OCI-LY3 (cell line): ENCODE results near the gene AGRN.

Source experiments
- H2AFZ ChIP-seq: fragments of 200-600, 300-600 bp; shearing (Covaris generic); 2 replicates; pipeline ENCODE4 v1.6.0; 2014; ENCODE audit warnings: antibody characterized with exemption, low read depth, low read length
- H3K27ac ChIP-seq: fragments of 200-600, 300-600 bp; sonication (generic); 2 replicates; pipeline ENCODE4 v1.5.1; 2014; ENCODE audit warnings: mild to moderate bottlenecking, low read length, moderate library complexity, mixed read lengths
- H3K27me3 ChIP-seq: fragments of 200-600, 300-600 bp; sonication (generic); 2 replicates; pipeline ENCODE4 v1.6.1; 2014; ENCODE audit warnings: low read depth, low read length, mixed read lengths
- H3K36me3 ChIP-seq: fragments of 200-600, 300-600 bp; sonication (generic); replicated peaks from 2 replicates; pipeline ENCODE3; 2014; ENCODE audit warnings: low read depth, low read length, mixed read lengths
- H3K4me1 ChIP-seq: fragments of 300-600, 200-600 bp; sonication (generic); 2 replicates; pipeline ENCODE4 v1.6.1; 2014; ENCODE audit warnings: low read length, mixed read lengths
- H3K4me2 ChIP-seq: fragments of 200-600, 300-600 bp; sonication (generic); 2 replicates; pipeline ENCODE4 v1.6.1; 2014; ENCODE audit warnings: low read length, mixed read lengths
- H3K4me3 ChIP-seq: fragments of 300-600, 200-600 bp; sonication (generic); 2 replicates; pipeline ENCODE4 v1.5.1; 2014; ENCODE audit warnings: antibody characterized with exemption, mild to moderate bottlenecking, low read length, moderate library complexity
- H3K79me2 ChIP-seq: fragments of 300-600, 200-600 bp; shearing (Covaris generic); 2 replicates; pipeline ENCODE4 v1.6.1; 2014; ENCODE audit warnings: mild to moderate bottlenecking, low read length, mixed read lengths
- H3K9ac ChIP-seq: fragments of 300-600, 200-600 bp; shearing (Covaris generic); 2 replicates; pipeline ENCODE4 v1.6.0; 2014; ENCODE audit warnings: mild to moderate bottlenecking, low read length, moderate library complexity
- H3K9me3 ChIP-seq: fragments of 200-600, 300-600 bp; shearing (Covaris generic); 2 replicates; pipeline ENCODE4 v1.6.1; 2014; ENCODE audit warnings: low read length, mixed read lengths; ENCODE audit not compliant: insufficient read depth
- H4K20me1 ChIP-seq: fragments of 200-600, 300-600 bp; sonication (generic); 2 replicates; pipeline ENCODE4 v1.6.1; 2016; ENCODE audit warnings: low read length, mixed read lengths; ENCODE audit not compliant: insufficient read depth
- CTCF ChIP-seq: fragments of 200-600, 300-600 bp; sonication (generic); IDR thresholded peaks from 2 replicates; pipeline ENCODE4 v1.5.1; 2014; ENCODE audit warnings: antibody characterized with exemption, low read length, low read depth
- EZH2phosphoT487 ChIP-seq: fragments of 200-600 bp; shearing (Covaris generic); IDR thresholded peaks from 2 replicates; pipeline ENCODE4 v1.6.1; 2018; ENCODE audit warnings: antibody characterized with exemption, mixed run types, low read depth

AGRN gene

GRCh38 chr1:995665-996633, 24.0 kb upstream of the AGRN start:
- Histone ChIP-seq H3K4me1 (peaks cover 18% of the 10 kb centered on the region), H3K79me2 (no peaks in the 10 kb centered on the region), H3K4me3 (no peak overlapping the region), H2AFZ (no peak overlapping the region), H3K27me3 (peaks cover 8% of the 10 kb centered on the region; the same call in 1 of the 2 replicates), H4K20me1 (peaks cover 2% of the 10 kb centered on the region; the same call in 1 of the 2 replicates), H3K27ac (no peak overlapping the region), H3K4me2 (no peak overlapping the region), H3K9me3 (no peaks in the 10 kb centered on the region), H3K9ac (no peak overlapping the region), H3K36me3 (no peaks in the 10 kb centered on the region)
- TF ChIP-seq CTCF, result no peak
- TF ChIP-seq EZH2phosphoT487, result no peak

GRCh38 chr1:996851-997712, 22.8 kb upstream of the AGRN start:
- Histone ChIP-seq H3K4me3 (no peak overlapping the region), H3K27me3 (peaks cover 5% of the 10 kb centered on the region; the same call in 1 of the 2 replicates), H3K9ac (no peak overlapping the region), H2AFZ (no peak overlapping the region), H3K27ac (no peak overlapping the region), H3K79me2 (no peaks in the 10 kb centered on the region), H3K4me2 (no peak overlapping the region), H3K4me1 (peaks cover 14% of the 10 kb centered on the region), H3K36me3 (no peaks in the 10 kb centered on the region), H4K20me1 (peaks cover 2% of the 10 kb centered on the region; the same call in 1 of the 2 replicates), H3K9me3 (no peaks in the 10 kb centered on the region)
- TF ChIP-seq CTCF, result no peak
- TF ChIP-seq EZH2phosphoT487, result no peak

- Histone ChIP-seq H3K4me2 (no peak overlapping the region), H3K27ac (no peak overlapping the region), H4K20me1 (peaks cover under 1% of the 10 kb centered on the region; the same call in 1 of the 2 replicates), H3K4me1 (peaks cover 11% of the 10 kb centered on the region), H3K36me3 (no peaks in the 10 kb centered on the region), H3K79me2 (no peaks in the 10 kb centered on the region), H3K9ac (no peak overlapping the region), H3K9me3 (no peaks in the 10 kb centered on the region), H3K4me3 (no peak overlapping the region), H3K27me3 (peaks cover 5% of the 10 kb centered on the region; the same call in 1 of the 2 replicates), H2AFZ (no peak overlapping the region)
- TF ChIP-seq CTCF (no peak), EZH2phosphoT487 (no peak)
These were observed 22.3 kb upstream of the AGRN start for GRCh38 chr1:997713-997992.
